C1 segment of cervical spinal cord (tissue), 14 donors: ENCODE data around the gene TPSAB1.

Experiments
- DNase-seq, 14 donors: peaks; one replicate each; lab custom pipeline; 2025; lab: John Stamatoyannopoulos, UW

The TPSAB1 gene

DNA sequence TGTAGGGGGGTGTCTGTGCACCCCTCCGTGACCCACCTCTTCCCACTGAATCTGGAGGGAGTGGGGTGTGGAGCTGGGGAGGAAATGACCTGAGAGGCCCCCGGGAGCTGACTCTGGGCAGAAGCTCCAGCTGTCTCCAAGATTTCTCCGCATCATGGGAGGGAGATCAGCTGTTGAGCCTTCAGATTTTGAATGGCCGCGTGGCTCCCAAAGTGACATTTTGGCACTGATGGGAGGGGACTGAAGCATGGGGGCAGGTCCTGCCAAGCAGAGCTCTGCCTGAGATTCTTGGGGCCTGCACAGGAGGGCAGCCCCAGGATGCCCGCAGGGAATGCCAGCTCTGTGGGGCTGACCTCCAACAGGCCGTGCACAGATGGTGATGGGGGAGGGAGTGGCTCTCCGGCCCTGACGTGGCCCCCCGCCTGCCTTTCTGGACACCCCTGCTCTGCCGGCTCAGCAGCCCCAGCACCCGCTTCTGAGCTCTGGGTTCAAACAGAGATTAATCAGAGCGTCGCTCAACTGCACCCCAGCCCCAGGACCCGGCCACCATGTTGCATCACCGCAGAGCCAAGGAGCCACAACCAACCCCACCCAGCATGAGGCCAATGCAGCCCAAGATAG lies 43.6 kb downstream of the TPSAB1 start:
- no peak for DNase-seq

DNA sequence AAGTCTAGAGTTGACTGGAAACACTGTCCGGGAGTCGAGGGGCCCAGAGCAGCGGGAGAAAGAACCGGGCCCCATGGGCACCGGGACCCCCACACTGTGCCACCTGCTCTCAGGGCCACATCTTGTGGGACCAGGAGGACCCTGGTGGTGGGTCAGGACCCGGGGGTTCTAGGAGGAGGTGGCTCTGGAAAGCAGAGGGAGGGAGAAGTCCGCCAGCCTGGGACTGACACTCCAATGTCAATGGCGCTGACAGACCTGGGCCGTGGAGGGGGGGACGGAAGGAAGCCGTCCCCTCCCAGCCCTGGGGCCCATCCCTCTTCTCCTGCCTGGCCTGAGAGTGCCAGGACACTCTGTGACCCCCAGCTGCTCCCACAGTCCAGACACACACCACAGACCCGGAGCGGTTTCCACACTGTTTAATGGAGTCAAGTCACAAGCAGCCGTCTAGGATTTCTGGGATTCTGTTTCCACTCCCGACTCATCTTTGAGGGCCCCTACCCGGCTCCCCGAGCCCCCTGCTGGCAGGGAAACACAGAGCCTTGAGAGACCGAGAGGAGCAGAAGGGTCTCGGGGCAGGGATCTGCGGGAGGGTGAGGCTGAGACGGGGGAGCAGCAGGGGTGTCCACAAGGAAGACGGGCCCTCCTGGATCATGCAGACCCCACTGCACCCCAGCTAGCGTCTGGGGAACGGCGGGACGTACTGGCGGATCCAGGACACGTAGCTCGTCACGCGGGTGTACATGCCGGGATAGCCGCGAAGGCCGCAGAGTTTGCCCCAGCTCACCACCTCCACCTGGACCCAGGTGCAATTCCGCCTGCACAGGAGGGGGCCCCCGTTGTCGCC lies 45.4 kb downstream of the TPSAB1 start:
- DNase-seq, result no peak

DNA sequence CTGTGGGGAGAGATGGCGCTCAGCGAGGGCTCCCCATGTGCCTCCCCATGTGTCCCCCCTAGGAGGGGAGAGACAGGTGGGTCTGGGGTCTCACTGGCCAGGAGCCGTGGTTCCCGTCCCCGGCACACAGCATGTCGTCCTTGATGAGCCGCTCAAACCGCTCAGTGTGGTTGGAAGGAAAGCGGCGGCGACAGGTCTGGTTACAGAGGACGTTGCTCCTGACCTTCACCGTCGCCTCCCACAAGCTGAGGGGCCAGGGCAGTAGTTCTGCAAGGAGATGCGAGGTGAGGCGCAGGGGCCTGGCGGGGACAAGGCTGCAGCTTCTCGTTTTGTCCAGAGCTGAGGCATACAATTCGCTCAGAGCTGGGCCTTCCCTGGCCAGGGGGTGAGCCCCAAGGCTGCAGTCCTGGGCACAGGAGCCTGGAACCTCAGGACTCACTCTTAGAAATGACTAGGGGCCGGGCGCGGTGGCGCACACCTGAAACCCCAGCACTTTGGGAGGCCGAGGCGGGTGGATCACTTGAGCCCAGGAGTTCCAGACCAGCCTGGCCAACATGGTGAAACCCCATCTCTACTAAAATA lies 46.1 kb downstream of the TPSAB1 start:
- no peak for DNase-seq

DNA sequence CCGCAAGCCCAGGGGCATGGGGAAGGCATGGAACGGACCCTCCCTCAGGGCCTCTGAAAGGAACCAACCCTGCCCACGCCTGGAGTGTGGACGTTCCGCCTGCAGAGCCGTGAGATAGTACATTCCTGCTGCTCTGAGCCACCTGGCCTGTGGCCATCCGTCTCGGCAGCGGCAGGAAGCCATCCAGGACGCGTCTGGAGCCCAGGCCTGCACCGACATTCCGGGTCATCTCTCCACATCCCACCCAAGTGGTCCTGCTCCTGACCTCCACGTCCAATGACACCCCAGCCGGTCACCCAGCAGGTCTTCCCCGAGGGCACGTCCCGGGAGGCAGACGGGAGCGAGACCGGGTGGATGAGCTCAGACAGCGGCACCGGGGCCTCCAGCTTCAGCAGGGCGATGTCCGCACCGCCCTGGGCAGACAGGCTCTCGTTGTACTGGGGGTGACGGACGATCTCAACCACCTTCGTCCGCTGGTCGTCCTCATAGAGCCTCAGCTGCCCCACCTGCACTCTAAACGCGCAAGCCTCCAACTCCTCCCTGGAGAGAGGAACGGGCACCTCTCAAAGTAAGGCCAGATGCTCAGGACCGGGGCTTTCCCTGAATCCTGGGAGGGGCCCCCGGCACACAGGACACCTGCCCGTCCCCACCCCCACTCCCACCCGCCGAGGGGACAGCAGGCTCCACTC lies 47.6 kb downstream of the TPSAB1 start:
- DNase-seq, result no peak

DNA sequence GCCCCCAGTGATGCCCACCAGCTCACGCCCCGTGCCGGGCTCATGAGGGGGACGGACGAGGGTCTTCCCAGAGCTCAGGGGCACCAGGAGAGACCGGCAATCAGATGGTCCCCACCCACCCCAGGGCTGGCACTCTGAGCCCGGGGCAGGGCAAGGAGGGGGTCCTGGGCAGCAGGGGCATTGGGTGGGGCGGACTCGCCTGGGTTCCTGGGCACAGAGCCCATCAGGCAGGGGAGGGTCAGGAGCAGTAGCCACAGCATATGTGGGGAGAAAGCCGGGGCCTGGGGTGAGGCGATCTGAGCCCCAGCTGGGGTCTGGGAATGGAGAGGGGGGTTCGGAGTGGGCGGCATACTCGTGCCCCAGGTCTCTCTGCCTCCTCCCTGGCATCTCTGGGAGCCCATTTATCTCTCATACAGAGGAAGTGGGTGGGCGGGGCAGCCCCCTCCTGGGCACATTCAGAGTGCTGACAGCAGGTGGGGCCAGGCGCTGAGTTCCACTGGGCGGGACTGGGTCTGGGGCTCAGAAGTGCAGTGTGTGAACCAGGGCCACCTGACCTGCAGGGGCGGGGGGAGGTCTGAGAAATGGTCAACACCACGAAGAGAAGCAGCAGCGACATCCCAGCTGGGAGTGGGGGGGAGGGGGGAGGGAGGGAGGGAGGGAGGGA lies 48.4 kb downstream of the TPSAB1 start:
- DNase-seq, result no peak

DNA sequence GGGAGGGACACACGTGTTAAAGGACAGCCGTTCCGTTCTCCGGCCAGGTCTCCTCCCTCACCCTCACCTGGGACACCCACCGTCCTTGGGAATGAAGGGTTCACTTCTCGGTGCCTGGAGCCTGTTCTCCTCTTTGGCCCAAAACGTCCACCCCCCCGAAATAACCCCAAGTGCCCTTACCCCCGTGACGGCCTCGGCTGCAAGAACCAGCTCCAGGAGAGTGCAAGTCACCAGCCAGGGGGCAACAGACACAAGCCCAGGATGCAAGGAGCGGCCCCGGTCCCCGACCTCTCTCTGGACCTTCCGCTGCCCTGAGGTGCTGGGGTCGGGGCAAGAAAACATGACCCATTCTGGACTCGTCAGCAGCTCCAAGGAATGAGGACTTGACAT lies 49.0 kb downstream of the TPSAB1 start:
- DNase-seq, result no peak

DNA sequence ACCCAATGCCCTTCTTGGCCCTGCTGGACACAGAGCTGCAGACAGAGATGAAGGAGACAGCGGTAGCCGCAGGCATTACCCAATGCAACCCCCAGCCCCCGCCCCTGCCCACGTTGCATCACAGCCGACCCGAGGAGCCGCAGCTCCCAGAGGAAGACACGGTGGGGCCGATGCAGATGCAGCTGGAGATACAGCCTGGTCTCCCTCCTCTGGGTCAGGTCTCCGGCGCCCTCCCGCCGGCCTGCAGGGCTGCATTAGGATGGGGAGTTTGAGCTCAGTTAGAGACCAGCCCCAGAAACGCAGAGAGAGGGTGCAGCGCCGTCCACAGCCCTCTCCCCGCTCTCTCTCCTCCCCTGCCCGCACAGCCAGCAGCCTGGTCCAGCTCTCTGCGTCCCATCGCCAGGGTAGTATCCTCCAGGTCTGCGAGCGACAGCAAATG lies 49.6 kb downstream of the TPSAB1 start:
- DNase-seq, result no peak

DNA sequence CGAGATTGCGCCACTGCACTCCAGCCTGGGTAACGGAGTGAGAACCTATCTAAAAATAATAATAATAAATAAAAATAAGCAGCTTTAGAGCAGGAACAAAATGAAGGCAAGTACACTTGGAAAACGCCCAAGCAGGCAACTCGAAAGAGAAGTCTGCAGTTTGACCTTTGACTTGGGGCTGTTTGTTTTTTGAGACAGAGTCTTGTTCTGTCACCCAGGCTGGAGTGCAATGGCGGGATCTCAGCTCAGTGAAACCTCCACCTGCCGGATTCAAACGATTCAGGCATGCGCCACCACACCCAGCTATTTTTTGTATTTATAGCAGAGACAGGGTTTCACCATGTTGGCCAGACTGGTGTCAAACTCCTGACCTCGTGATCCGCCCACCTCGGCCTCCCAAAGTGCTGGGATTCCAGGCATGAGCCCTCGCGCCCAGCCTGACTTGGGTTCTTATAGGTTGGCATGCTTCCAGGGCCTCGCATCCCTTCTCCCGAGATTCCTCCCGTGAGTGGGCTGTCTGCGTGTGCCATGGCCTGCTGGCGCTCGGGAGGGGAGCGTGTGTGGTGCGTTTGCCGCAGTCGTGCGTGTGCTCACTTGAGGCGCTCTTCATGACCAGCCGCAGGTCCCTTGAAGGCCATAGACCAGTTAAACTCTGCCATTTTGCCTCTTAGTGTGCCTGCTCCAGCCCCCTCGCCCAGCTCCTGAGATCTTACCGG lies 50.5 kb downstream of the TPSAB1 start:
- no peak for DNase-seq

DNA sequence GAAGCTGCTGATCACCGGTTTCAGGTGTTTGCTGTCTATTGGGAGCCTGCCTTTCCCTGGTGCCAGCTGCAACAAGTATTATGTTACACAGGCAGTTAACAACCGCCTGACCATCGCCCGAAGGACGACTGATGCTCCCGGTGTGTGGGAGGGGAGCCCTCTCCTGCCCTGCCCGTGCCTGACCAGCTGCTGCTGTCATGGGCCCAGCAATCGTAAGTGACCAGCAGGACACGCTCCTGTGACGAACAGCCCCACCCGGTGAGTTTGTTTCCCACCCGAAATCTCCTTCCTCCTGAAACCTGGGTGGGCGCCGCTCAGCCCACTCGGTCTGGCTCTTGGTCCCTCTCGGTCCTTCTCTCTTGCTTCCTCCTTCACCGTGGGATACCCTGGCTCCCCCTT lies 51.1 kb downstream of the TPSAB1 start:
- DNase-seq, result no peak
